ENCODE measurements around the gene SMAD7.

- TF ChIP-seq RAD21 (IDR thresholded peaks at IDR 0.05; ENCODE audit: insufficient read depth, low read depth, low read length) (no peak), NFYA (IDR thresholded peaks at IDR 0.05; ENCODE audit: borderline replicate concordance, low read depth, low read length) (no peak), BCLAF1 (IDR thresholded peaks at IDR 0.05) (no peak), JUND (IDR thresholded peaks at IDR 0.05; ENCODE audit: low read depth, low read length) (no peak)
- TF ChIP-seq, protein P1, sequence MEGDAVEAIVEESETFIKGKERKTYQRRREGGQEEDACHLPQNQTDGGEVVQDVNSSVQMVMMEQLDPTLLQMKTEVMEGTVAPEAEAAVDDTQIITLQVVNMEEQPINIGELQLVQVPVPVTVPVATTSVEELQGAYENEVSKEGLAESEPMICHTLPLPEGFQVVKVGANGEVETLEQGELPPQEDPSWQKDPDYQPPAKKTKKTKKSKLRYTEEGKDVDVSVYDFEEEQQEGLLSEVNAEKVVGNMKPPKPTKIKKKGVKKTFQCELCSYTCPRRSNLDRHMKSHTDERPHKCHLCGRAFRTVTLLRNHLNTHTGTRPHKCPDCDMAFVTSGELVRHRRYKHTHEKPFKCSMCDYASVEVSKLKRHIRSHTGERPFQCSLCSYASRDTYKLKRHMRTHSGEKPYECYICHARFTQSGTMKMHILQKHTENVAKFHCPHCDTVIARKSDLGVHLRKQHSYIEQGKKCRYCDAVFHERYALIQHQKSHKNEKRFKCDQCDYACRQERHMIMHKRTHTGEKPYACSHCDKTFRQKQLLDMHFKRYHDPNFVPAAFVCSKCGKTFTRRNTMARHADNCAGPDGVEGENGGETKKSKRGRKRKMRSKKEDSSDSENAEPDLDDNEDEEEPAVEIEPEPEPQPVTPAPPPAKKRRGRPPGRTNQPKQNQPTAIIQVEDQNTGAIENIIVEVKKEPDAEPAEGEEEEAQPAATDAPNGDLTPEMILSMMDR (IDR thresholded peaks at IDR 0.05 in 2 of 3, conservative IDR thresholded peaks at IDR 0.05 in 1 of 3; ENCODE audit: control insufficient read depth in 2 of 3, extremely low read depth in 1 of 3, insufficient read depth in 1 of 3, low read depth in 3 of 3, low read length in 3 of 3) = no peak
- TF ChIP-seq, protein P2, sequence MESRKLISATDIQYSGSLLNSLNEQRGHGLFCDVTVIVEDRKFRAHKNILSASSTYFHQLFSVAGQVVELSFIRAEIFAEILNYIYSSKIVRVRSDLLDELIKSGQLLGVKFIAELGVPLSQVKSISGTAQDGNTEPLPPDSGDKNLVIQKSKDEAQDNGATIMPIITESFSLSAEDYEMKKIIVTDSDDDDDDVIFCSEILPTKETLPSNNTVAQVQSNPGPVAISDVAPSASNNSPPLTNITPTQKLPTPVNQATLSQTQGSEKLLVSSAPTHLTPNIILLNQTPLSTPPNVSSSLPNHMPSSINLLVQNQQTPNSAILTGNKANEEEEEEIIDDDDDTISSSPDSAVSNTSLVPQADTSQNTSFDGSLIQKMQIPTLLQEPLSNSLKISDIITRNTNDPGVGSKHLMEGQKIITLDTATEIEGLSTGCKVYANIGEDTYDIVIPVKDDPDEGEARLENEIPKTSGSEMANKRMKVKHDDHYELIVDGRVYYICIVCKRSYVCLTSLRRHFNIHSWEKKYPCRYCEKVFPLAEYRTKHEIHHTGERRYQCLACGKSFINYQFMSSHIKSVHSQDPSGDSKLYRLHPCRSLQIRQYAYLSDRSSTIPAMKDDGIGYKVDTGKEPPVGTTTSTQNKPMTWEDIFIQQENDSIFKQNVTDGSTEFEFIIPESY (IDR thresholded peaks at IDR 0.05) = no peak
Measured at GRCh38 chr18:48891721-48892120, 59.0 kb downstream of the SMAD7 start.
